Kasumi-1 (cell line): ENCODE results near the gene ELN.

Experiments
- DNase-seq, 2 experiments: peaks; one replicate each; lab custom pipeline; 2025; lab: John Stamatoyannopoulos, UW

ELN gene

GRCh38 chr7:74061840-74062539, 34.0 kb downstream of the ELN start:
- peak; percentile 71 to 80 for DNase-seq

- no peak for DNase-seq
These were observed 35.3 kb downstream of the ELN start for GRCh38 chr7:74063223-74063641.

DNA sequence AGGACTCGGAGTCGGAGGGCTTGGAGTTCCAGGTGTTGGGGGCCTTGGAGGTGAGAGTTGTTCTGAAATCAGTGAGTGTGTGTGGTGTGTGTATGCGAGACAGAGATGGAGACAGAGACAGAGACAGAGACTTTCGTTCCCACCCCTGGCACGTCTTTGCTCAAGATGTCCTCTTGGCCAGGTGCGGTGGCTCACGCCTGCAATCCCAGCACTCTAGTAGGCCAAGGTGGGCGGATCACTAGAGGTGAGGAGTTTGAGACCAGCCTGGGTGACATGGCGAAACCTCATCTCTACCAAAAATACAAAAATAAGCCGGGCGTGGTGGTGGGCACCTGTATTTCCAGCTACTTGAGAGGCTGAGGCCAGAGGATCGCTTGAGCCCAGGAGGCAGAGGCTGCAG, 35.7 kb downstream of the ELN start:
- no peak for DNase-seq

DNA sequence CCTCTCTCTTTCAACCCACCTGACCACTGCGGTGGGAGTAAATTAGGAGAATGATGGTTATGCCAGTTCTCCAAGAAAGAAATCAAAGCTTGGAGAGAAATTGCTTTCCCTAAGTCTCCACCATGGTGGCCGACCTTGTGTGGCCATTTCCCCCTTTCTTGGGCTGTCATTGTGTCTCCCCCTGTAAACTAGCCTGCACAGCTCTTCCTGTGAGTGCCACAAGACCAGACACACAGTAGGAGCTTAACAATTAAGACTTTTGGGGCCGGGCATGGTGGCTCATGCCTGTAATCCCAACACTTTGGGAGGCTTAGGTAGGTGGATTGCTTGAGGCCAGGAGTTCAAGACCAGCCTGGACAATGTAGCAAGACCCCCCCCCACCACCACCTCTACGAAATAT, 36.7 kb downstream of the ELN start:
- DNase-seq: no peak

GRCh38 chr7:74066626-74067025, 38.7 kb downstream of the ELN start:
- DNase-seq: no peak

DNA sequence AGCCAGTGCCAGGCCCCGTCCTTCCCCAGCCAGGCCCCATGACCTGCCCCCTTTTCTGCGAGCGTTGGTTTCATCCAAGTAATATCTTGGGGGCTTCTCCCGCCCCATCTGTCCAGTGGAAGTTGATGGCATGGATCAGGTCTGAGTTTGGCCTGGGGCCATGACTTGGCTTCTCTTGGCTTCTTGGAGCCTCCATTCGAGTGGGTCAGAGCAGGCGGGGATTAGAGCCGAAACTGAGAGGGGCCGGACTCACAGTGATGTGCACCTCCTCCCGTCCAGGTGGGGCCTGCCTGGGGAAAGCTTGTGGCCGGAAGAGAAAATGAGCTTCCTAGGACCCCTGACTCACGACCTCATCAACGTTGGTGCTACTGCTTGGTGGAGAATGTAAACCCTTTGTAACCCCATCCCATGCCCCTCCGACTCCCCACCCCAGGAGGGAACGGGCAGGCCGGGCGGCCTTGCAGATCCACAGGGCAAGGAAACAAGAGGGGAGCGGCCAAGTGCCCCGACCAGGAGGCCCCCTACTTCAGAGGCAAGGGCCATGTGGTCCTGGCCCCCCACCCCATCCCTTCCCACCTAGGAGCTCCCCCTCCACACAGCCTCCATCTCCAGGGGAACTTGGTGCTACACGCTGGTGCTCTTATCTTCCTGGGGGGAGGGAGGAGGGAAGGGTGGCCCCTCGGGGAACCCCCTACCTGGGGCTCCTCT, 40.6 kb downstream of the ELN start:
- DNase-seq: no peak

- no peak for DNase-seq
These were observed 41.1 kb downstream of the ELN start for GRCh38 chr7:74069086-74069541.

- no peak for DNase-seq
These were observed 42.0 kb downstream of the ELN start for GRCh38 chr7:74069790-74070618.

GRCh38 chr7:74070619-74070921, 42.6 kb downstream of the ELN start:
- DNase-seq: no peak

- no peak for DNase-seq
These were observed 43.1 kb downstream of the ELN start for GRCh38 chr7:74071121-74071520.

GRCh38 chr7:74074770-74075169, 46.8 kb downstream of the ELN start:
- no peak for DNase-seq

- DNase-seq: no peak
These were observed 50.5 kb downstream of the ELN start for GRCh38 chr7:74078461-74078860.

- no peak for DNase-seq
These were observed 54.8 kb downstream of the ELN start for GRCh38 chr7:74082770-74083116.

DNA sequence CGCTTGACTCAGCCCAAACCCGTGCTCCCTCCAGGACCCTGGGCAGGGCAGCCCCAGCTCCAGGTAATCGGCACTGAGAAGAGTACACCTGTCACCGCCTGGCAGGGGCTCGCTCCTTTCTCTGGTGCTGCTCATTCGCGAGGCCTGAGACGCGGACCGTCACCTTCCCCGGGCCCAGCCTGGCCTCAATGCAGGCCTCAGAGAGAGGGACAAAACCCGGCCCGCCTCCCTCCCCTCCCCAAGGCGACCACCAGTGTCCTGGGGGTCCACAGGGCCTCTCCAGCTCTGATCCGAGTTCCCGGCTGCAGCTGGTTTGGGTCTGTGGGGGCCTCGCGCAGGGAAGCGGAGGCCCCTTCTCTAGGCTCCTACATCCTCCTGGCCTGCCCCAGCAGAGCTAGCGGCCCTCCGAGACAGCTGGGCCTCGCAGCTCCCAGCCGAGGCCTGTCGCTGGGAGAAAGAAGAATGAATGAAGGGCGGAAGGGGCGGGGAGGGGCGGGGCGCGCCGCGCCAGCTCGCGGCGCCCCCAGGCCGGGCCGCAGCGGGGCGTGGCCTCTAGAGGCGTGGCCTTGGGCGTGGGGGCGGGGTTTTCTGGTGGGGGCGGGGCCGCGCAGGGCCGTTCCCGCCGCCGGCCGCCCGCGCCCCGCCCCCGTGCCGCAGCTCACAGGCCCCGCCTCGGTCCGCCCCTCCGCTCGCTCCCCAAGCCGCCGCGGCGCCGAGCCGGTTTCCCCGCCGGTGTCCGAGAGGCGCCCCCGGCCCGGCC, 55.3 kb downstream of the ELN start, which contains the start of gene LIMK1:
Gene LIMK1 (plus strand): TSS at position 688 of the 760 bp plus-strand sequence. CDS start 187 bp downstream, outside the sequence.
- peak; percentile 58 to 69 for DNase-seq

- DNase-seq: peak; percentile 24 to 51
These were observed 56.2 kb downstream of the ELN start for GRCh38 chr7:74083928-74084721.

- DNase-seq: no peak
These were observed 57.0 kb downstream of the ELN start for GRCh38 chr7:74084722-74085578.

GRCh38 chr7:74087791-74088453, 59.9 kb downstream of the ELN start:
- no peak for DNase-seq

DNA sequence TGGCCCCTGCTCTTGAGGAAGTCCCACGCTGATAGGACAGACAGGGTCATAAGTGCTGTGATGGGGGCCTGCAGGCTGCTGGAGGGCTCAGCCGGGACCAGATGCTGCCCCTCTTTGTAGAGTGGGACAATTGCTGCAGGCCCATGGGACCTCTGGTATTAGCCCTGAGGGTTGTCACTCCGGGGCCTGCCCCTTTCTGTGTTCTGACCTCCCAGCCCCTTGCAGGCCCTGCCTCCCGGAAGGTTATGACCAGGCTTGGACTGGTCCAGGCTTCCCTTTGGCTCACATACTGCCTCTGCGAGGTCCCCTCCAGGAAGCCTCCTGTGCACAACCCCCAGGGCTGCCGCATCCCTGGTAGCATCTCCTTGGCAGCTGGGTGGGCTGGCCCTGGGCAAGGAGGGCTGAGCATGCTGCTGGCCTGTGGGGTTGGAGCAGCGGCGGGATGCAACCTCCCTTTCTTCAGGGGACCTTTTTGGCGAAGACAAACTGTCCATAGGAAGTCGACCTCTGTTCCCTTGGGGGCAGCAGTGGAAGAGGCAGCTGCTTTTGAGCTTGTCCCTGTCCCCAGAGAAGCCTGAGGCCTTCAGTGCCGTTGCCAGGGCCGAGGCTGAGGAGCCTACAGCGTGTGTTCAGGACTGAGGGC, 64.5 kb downstream of the ELN start:
- no peak for DNase-seq

DNA sequence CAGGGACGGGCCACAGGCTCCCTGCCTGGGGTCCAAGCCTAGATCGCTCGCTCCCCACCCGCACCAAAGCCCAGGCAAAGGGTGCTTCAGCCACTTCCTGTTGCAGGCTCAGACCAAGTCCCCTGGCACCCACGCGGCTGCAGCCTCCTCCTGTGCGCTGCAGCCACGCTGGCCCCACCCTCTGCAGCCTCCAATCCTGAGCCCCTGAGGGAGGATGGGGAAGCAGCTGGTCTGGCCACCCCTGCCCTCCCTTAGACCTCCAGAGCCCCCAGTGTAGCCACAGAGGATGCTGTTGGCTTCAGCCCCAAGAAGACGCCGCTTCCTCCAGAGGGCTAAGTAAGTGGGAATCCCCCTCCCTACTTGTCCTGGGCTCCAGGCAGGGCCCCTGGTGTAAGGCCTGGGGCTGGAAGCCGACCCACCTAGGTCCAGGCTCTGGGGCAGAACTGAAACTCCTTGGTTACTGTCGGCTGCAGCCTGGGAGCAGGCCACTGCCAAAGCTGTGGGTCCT, 65.0 kb downstream of the ELN start:
- DNase-seq: no peak
